BLaER1 treated with 17β-estradiol and CSF1 and Interleukin-3, amounts not matched to agents 10 nM and 100 nM (cell line): Measurements from ENCODE around the gene VPS33B.
"Not testable (repeated sequence)": the region's sequence is repeated elsewhere in the genome, so short reads cannot be mapped to it uniquely, and the experiment has no call there.

Source experiments
- H3K27ac ChIP-seq, 11 experiments: shearing (Covaris generic); formaldehyde crosslinking; 2 replicates each; pipeline ENCODE4 v1.8.1; 2022
- H3K27me3 ChIP-seq, 11 experiments: shearing (Covaris generic); formaldehyde crosslinking; 2 replicates each; pipeline ENCODE4 v1.8.1; 2022
- H3K36me3 ChIP-seq, 11 experiments: shearing (Covaris generic); formaldehyde crosslinking; 2 replicates each; pipeline ENCODE4 v1.8.1; 2022
- H3K4me1 ChIP-seq, 10 experiments: shearing (Covaris generic); formaldehyde crosslinking; 2 replicates each; pipeline ENCODE4 v1.8.1; 2022
- H3K4me2 ChIP-seq, 11 experiments: shearing (Covaris generic); formaldehyde crosslinking; 2 replicates each; pipeline ENCODE4 v1.8.1; 2022
- H3K4me3 ChIP-seq, 10 experiments: shearing (Covaris generic); formaldehyde crosslinking; 2 replicates each; pipeline ENCODE4 v1.8.1; 2022
- H3K9ac ChIP-seq, 11 experiments: shearing (Covaris generic); formaldehyde crosslinking; 2 replicates each; pipeline ENCODE4 v1.8.1; 2022
- H3K9me3 ChIP-seq, 11 experiments: shearing (Covaris generic); formaldehyde crosslinking; replicated peaks in 1 of 11; 2 replicates each; pipeline ENCODE4 v1.8.1; 2022
- H4K20me1 ChIP-seq, 11 experiments: shearing (Covaris generic); formaldehyde crosslinking; 2 replicates each; pipeline ENCODE4 v1.8.1; 2022
- Cebpa-rat ChIP-seq, 11 experiments: shearing (Covaris generic); IDR thresholded peaks; 2 replicates each; pipeline ENCODE4 v1.8.1; 2022

VPS33B gene

GRCh38 chr15:91055548-91056331, 33.3 kb upstream of the VPS33B start:
- Histone ChIP-seq H3K4me2 (peak overlapping the region; percentile 60 to 85 (median 71)), H3K9me3 (no peaks in the 10 kb centered on the region), H3K4me1 (peaks cover 0 to 6% (median 4%) of the 10 kb centered on the region in 10 experiments; a peak in 5 of 20 replicates), H3K27ac (no peak overlapping the region), H3K27me3 (peaks cover 0 to 18% (median 13%) of the 10 kb centered on the region in 11 experiments; a peak in 12 of 22 replicates), H3K9ac (peak overlapping the region in 5 of 11 experiments; percentile 22 to 53 (median 35); a peak in 5 of 22 replicates), H3K36me3 (no peaks in the 10 kb centered on the region), H3K4me3 (peak overlapping the region; percentile 29 to 62 (median 45); a peak in 14 of 20 replicates), H4K20me1 (no peaks in the 10 kb centered on the region)
- TF ChIP-seq Cebpa-rat (IDR thresholded peaks at IDR 0.05) = no peak

- no peaks in the 10 kb centered on the region for H3K36me3 ChIP-seq
- no peaks in the 10 kb centered on the region for H4K20me1 ChIP-seq
- H3K9ac ChIP-seq = no peak overlapping the region
- peaks cover 0 to 18% (median 13%) of the 10 kb centered on the region in 11 experiments; a peak in 12 of 22 replicates for H3K27me3 ChIP-seq
- no peak overlapping the region for H3K27ac ChIP-seq
- TF ChIP-seq Cebpa-rat (IDR thresholded peaks at IDR 0.05) = no peak
- no peak overlapping the region for H3K4me3 ChIP-seq
- H3K9me3 ChIP-seq = no peaks in the 10 kb centered on the region
- peaks cover 0 to 6% (median 4%) of the 10 kb centered on the region in 10 experiments; a peak in 5 of 20 replicates for H3K4me1 ChIP-seq
- H3K4me2 ChIP-seq = no peak overlapping the region
Measured at GRCh38 chr15:91054816-91055215, 32.4 kb upstream of the VPS33B start.

GRCh38 chr15:91051248-91051647, 28.9 kb upstream of the VPS33B start:
- peaks cover 9 to 25% (median 18%) of the 10 kb centered on the region in 10 experiments; a peak in 18 of 20 replicates for H3K4me1 ChIP-seq
- peaks cover 0 to 18% (median 13%) of the 10 kb centered on the region in 11 experiments; a peak in 12 of 22 replicates for H3K27me3 ChIP-seq
- peaks cover 0 to 11% (median 0%) of the 10 kb centered on the region in 11 experiments; a peak in 5 of 22 replicates for H3K9me3 ChIP-seq
- no peak for TF ChIP-seq Cebpa-rat (IDR thresholded peaks at IDR 0.05)
- no peak overlapping the region for H3K27ac ChIP-seq
- H3K9ac ChIP-seq = no peak overlapping the region
- no peak overlapping the region for H3K4me2 ChIP-seq
- no peaks in the 10 kb centered on the region for H3K36me3 ChIP-seq
- no peak overlapping the region for H3K4me3 ChIP-seq
- H4K20me1 ChIP-seq = no peaks in the 10 kb centered on the region

GRCh38 chr15:91050128-91050455, 27.7 kb upstream of the VPS33B start:
- H3K4me1 ChIP-seq = peaks cover 12 to 30% (median 21%) of the 10 kb centered on the region in 10 experiments; a peak in 19 of 20 replicates
- H3K9me3 ChIP-seq = peaks cover 0 to 12% (median 0%) of the 10 kb centered on the region in 11 experiments; a peak in 5 of 22 replicates
- H3K4me3 ChIP-seq = no peak overlapping the region
- H3K36me3 ChIP-seq = no peaks in the 10 kb centered on the region
- no peak overlapping the region for H3K27ac ChIP-seq
- H3K27me3 ChIP-seq = peaks cover 0 to 14% (median 9%) of the 10 kb centered on the region in 11 experiments; a peak in 12 of 22 replicates
- no peak overlapping the region for H3K9ac ChIP-seq
- no peak overlapping the region for H3K4me2 ChIP-seq
- H4K20me1 ChIP-seq = no peaks in the 10 kb centered on the region
- no peak for TF ChIP-seq Cebpa-rat (IDR thresholded peaks at IDR 0.05)

- H3K36me3 ChIP-seq = no peaks in the 10 kb centered on the region
- no peaks in the 10 kb centered on the region for H4K20me1 ChIP-seq
- H3K27me3 ChIP-seq = peaks cover 0 to 9% (median 3%) of the 10 kb centered on the region in 11 experiments; a peak in 10 of 22 replicates
- H3K4me3 ChIP-seq = no peak overlapping the region
- no peak for TF ChIP-seq Cebpa-rat (IDR thresholded peaks at IDR 0.05)
- H3K4me2 ChIP-seq = peak overlapping the region in 2 of 11 experiments; percentile 13 to 49; a peak in 3 of 22 replicates
- H3K9ac ChIP-seq = no peak overlapping the region
- H3K9me3 ChIP-seq = peaks cover 0 to 12% (median 0%) of the 10 kb centered on the region in 11 experiments; a peak in 5 of 22 replicates
- H3K27ac ChIP-seq = no peak overlapping the region
- H3K4me1 ChIP-seq = peaks cover 12 to 32% (median 26%) of the 10 kb centered on the region in 10 experiments
Measured at GRCh38 chr15:91049378-91050127, 27.2 kb upstream of the VPS33B start.

GRCh38 chr15:91047545-91048199, 25.3 kb upstream of the VPS33B start:
- no peak overlapping the region for H3K9ac ChIP-seq
- no peak for TF ChIP-seq Cebpa-rat (IDR thresholded peaks at IDR 0.05)
- peak overlapping the region in 9 of 11 experiments; percentile 4 to 56 (median 33); a peak in 12 of 22 replicates for H3K4me2 ChIP-seq
- peaks cover 0 to 12% (median 0%) of the 10 kb centered on the region in 11 experiments; a peak in 5 of 22 replicates for H3K9me3 ChIP-seq
- H3K36me3 ChIP-seq = no peaks in the 10 kb centered on the region
- H4K20me1 ChIP-seq = no peaks in the 10 kb centered on the region
- H3K27me3 ChIP-seq = no peaks in the 10 kb centered on the region
- H3K4me3 ChIP-seq = no peak overlapping the region
- H3K27ac ChIP-seq = peak overlapping the region in 4 of 11 experiments; percentile 6 to 50 (median 45); a peak in 5 of 22 replicates
- H3K4me1 ChIP-seq = peaks cover 28 to 51% (median 44%) of the 10 kb centered on the region in 10 experiments

GRCh38 chr15:91046056-91046455, 23.7 kb upstream of the VPS33B start:
- H3K9ac ChIP-seq, H3K27me3 ChIP-seq, H3K4me2 ChIP-seq, H3K27ac ChIP-seq, H4K20me1 ChIP-seq, H3K4me3 ChIP-seq, H3K36me3 ChIP-seq: not testable (repeated sequence)
- Histone ChIP-seq H3K9me3 (peaks cover 0 to 12% (median 0%) of the 10 kb centered on the region in 11 experiments; a peak in 5 of 22 replicates), H3K4me1 (peaks cover 28 to 55% (median 45%) of the 10 kb centered on the region in 10 experiments)

- H3K9me3 ChIP-seq = peaks cover 0 to 12% (median 0%) of the 10 kb centered on the region in 11 experiments; a peak in 5 of 22 replicates
- peaks cover 28 to 55% (median 45%) of the 10 kb centered on the region in 10 experiments for H3K4me1 ChIP-seq
- no peak overlapping the region for H3K4me3 ChIP-seq
- no peak for TF ChIP-seq Cebpa-rat (IDR thresholded peaks at IDR 0.05)
- peak overlapping the region in 2 of 11 experiments; percentile 5 to 29; a peak in 3 of 22 replicates for H3K4me2 ChIP-seq
- no peak overlapping the region for H3K27ac ChIP-seq
- H4K20me1 ChIP-seq = no peaks in the 10 kb centered on the region
- no peaks in the 10 kb centered on the region for H3K27me3 ChIP-seq
- H3K9ac ChIP-seq = no peak overlapping the region
- no peaks in the 10 kb centered on the region for H3K36me3 ChIP-seq
Measured at GRCh38 chr15:91045065-91045464, 22.7 kb upstream of the VPS33B start.
